PC-3 (cell line): ENCODE data around the gene KRT2. TPM values are rescaled to one million over a fixed set of nuclear protein-coding genes. Genes with fewer than 3 reads are reported as not detected.

Source experiments
- ATAC-seq: fragments of 200-7000 bp; cut with Tn5 transposase; 2 replicates; pipeline ENCODE4 v1.9.1; 2020; ENCODE audit warnings: mild to moderate bottlenecking, moderate library complexity
- BruUV-seq: library from RNA; stranded (reverse); fragments of 400-500 nt; replicated peaks from 2 replicates; lab custom pipeline; 2021; lab: Mats Ljungman, UMichigan
- CTCF ChIA-PET: fragments of 300-600 bp; sonication (Branson Sonifier 250); formaldehyde crosslinking; loops from one replicate; lab custom pipeline; 2022; ENCODE audit warnings: antibody characterized with exemption; lab: Charles Lee
- POLR2A ChIA-PET: fragments of 300-600 bp; sonication (Branson Sonifier 250); formaldehyde crosslinking; loops from one replicate; lab custom pipeline; 2022; ENCODE audit warnings: antibody characterized with exemption; ENCODE audit not compliant: unreplicated experiment; lab: Charles Lee
- DNase-seq: peaks from one replicate; pipeline ENCODE4 v3.0.0-alpha.2; 2015
- H2AFZ ChIP-seq: fragments of 300-600 bp; sonication (generic); 2 replicates; pipeline ENCODE4 v1.6.0; 2016; ENCODE audit warnings: antibody characterized with exemption, low read length
- H3F3A ChIP-seq: fragments of 300-600 bp; sonication (generic); one replicate; pipeline ENCODE4 v1.6.0; 2017; ENCODE audit warnings: antibody characterized with exemption, low read length, control low read depth, mild to moderate bottlenecking; ENCODE audit not compliant: unreplicated experiment
- H3K27ac ChIP-seq: fragments of 300-600 bp; sonication (generic); 2 replicates; pipeline ENCODE4 v1.5.1; 2016; ENCODE audit warnings: mild to moderate bottlenecking, low read length
- H3K27me3 ChIP-seq: fragments of 300-600 bp; sonication (generic); 2 replicates; pipeline ENCODE4 v1.6.1; 2016; ENCODE audit warnings: low read length, mixed read lengths
- H3K36me3 ChIP-seq: fragments of 300-600 bp; sonication (generic); 2 replicates; pipeline ENCODE4 v1.6.1; 2016; ENCODE audit warnings: low read depth, mixed run types, low read length, mixed read lengths
- H3K4me1 ChIP-seq: fragments of 300-600 bp; sonication (generic); 2 replicates; pipeline ENCODE4 v1.5.1; 2016; ENCODE audit warnings: low read length; ENCODE audit not compliant: insufficient read depth
- H3K4me2 ChIP-seq: fragments of 300-600 bp; sonication (generic); 2 replicates; pipeline ENCODE4 v1.6.0; 2016; ENCODE audit warnings: low read length
- H3K4me3 ChIP-seq: fragments of 300-600 bp; sonication (generic); 2 replicates; pipeline ENCODE4 v1.5.1; 2016; ENCODE audit warnings: mild to moderate bottlenecking, low read length, mixed read lengths
- H3K79me2 ChIP-seq: fragments of 300-600 bp; sonication (generic); 2 replicates; pipeline ENCODE4 v1.6.1; 2017; ENCODE audit warnings: low read length, mixed read lengths
- H3K9ac ChIP-seq: fragments of 300-600 bp; sonication (generic); 2 replicates; pipeline ENCODE4 v1.6.0; 2016; ENCODE audit warnings: mild to moderate bottlenecking, low read length
- H3K9me2 ChIP-seq: fragments of 300-600 bp; sonication (generic); replicated peaks from 2 replicates; pipeline ENCODE4 v1.6.1; 2016; ENCODE audit warnings: mixed run types, low read length, mixed read lengths
- H3K9me3 ChIP-seq: fragments of 300-600 bp; sonication (generic); 2 replicates; pipeline ENCODE4 v1.6.1; 2016; ENCODE audit warnings: low read length, mixed read lengths
- H4K20me1 ChIP-seq: fragments of 300-600 bp; sonication (generic); 2 replicates; pipeline ENCODE4 v1.6.1; 2016; ENCODE audit warnings: low read length, mixed read lengths
- CTCF ChIP-seq: fragments of 300-600 bp; sonication (generic); conservative IDR thresholded peaks from 2 replicates; pipeline ENCODE4 v1.5.1; 2017; ENCODE audit warnings: antibody characterized with exemption, low read depth, mild to moderate bottlenecking, low read length
- EZH2 ChIP-seq: fragments of 300-600 bp; sonication (generic); IDR thresholded peaks from one replicate; pipeline ENCODE4 v1.6.1; 2017; ENCODE audit warnings: antibody characterized with exemption, mild to moderate bottlenecking, low read length; ENCODE audit not compliant: unreplicated experiment
- EZH2phosphoT487 ChIP-seq: fragments of 300-600 bp; sonication (generic); IDR thresholded peaks from 2 replicates; pipeline ENCODE4 v1.6.1; 2018; ENCODE audit warnings: mild to moderate bottlenecking, antibody characterized with exemption, low read length, borderline replicate concordance
- intact Hi-C: fragments of 100-400 bp; cut with micrococcal nuclease; formaldehyde crosslinking; loops from 2 replicates; pipeline ENCODE4 v1.9.0; 2023
- total RNA-seq: library from RNA; depleted of rRNA; stranded (reverse); fragments of >200 nt; gene quantifications from 2 replicates; pipeline ENCODE4 v1.2.3, GENCODE V29; 2014

The KRT2 gene
- total RNA-seq, 1 experiment from 2014 or later = not detected

GRCh38 chr12:52637299-52637698, 14.7 kb downstream of the KRT2 start:
- no peaks in the 10 kb centered on the region for H3K4me1 ChIP-seq
- DNase-seq (no peak), ATAC-seq (no peak)
- no peaks in the 10 kb centered on the region for H3K79me2 ChIP-seq
- BruUV-seq = no TSS peak
- intact Hi-C loops = no loop called here
- POLR2A ChIA-PET = no interaction called here
- H3K9me2 ChIP-seq = no peaks in the 10 kb centered on the region
- H3K27ac ChIP-seq = no peak overlapping the region
- TF ChIP-seq EZH2phosphoT487 (no peak), CTCF (no peak), EZH2 (no peak)
- CTCF ChIA-PET = no interaction called here
- peaks cover 37% of the 10 kb centered on the region for H3K27me3 ChIP-seq
- H3F3A ChIP-seq = no peaks in the 10 kb centered on the region
- no peak overlapping the region for H3K4me2 ChIP-seq
- H3K4me3 ChIP-seq = no peak overlapping the region
- no peaks in the 10 kb centered on the region for H3K36me3 ChIP-seq
- no peak overlapping the region for H3K9ac ChIP-seq
- no peaks in the 10 kb centered on the region for H4K20me1 ChIP-seq
- no peaks in the 10 kb centered on the region for H3K9me3 ChIP-seq
- no peak overlapping the region for H2AFZ ChIP-seq

- H3K4me3 ChIP-seq = no peak overlapping the region
- peaks cover 32% of the 10 kb centered on the region for H3K27me3 ChIP-seq
- H3K79me2 ChIP-seq = no peaks in the 10 kb centered on the region
- H3F3A ChIP-seq = no peaks in the 10 kb centered on the region
- no peaks in the 10 kb centered on the region for H3K9me2 ChIP-seq
- H3K27ac ChIP-seq = no peak overlapping the region
- ChIA-PET POLR2A (no interaction called here), CTCF (no interaction called here)
- H3K9ac ChIP-seq = no peak overlapping the region
- no peak for ATAC-seq
- no peaks in the 10 kb centered on the region for H3K36me3 ChIP-seq
- no peaks in the 10 kb centered on the region for H3K9me3 ChIP-seq
- no TSS peak for BruUV-seq
- no peaks in the 10 kb centered on the region for H3K4me1 ChIP-seq
- no peak for DNase-seq
- H3K4me2 ChIP-seq = no peak overlapping the region
- intact Hi-C loops = no loop called here
- TF ChIP-seq EZH2 = no peak
- TF ChIP-seq CTCF = no peak
- TF ChIP-seq EZH2phosphoT487 = no peak
- no peaks in the 10 kb centered on the region for H4K20me1 ChIP-seq
- no peak overlapping the region for H2AFZ ChIP-seq
Observed at GRCh38 chr12:52636592-52637258, 15.3 kb downstream of the KRT2 start.

- intact Hi-C loops = no loop called here
- Histone ChIP-seq H3K9me2 (no peaks in the 10 kb centered on the region), H3K4me3 (no peak overlapping the region), H3K4me1 (no peaks in the 10 kb centered on the region), H3K9ac (no peak overlapping the region), H3K27me3 (peaks cover 26% of the 10 kb centered on the region), H2AFZ (no peak overlapping the region), H4K20me1 (no peaks in the 10 kb centered on the region), H3F3A (no peaks in the 10 kb centered on the region), H3K4me2 (no peak overlapping the region), H3K79me2 (no peaks in the 10 kb centered on the region), H3K27ac (no peak overlapping the region), H3K9me3 (no peaks in the 10 kb centered on the region), H3K36me3 (no peaks in the 10 kb centered on the region)
- ATAC-seq = no peak
- ChIA-PET CTCF (no interaction called here), POLR2A (no interaction called here)
- TF ChIP-seq EZH2phosphoT487 = no peak
- no peak for TF ChIP-seq EZH2
- no peak for TF ChIP-seq CTCF
- no TSS peak for BruUV-seq
- no peak for DNase-seq
Observed at GRCh38 chr12:52636189-52636588, 15.8 kb downstream of the KRT2 start.
